Measurements from ENCODE around the gene GDF9. TPM values are rescaled to one million over a fixed set of nuclear protein-coding genes. Genes with fewer than 3 reads are reported as not detected.

The GDF9 gene
- total and polyA plus RNA-seq, 2 experiments from 2014 or later: 0.11 to 0.14 TPM

DNA sequence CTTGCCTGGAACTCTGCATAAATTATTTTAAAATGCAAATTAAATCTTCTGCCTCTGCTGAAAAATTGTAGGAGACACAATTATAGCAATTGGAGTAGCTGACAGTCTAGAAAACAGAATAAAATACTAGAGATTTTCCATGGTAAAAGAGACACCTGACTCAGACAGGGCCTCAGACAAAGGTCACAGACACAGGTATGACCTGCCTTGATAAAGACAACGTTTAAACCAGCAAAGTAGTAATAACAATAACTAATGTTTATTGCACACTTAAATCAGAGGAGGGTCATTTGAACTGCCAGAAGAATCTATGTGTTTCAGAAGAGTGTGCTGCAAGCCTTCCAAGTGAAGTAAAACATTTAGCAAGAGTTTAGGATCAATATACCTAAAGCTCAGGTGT lies 49.3 kb downstream of the GDF9 start (continued):
- TF ChIP-seq ZNF462 (CRISPR knock-in tag; IDR thresholded peaks at IDR 0.05): no peak
- TF ChIP-seq POLR2AphosphoS5 (IDR thresholded peaks at IDR 0.05; ENCODE audit: low read depth): no peak

GRCh38 chr5:132816554-132816953 lies 49.7 kb downstream of the GDF9 start:
- peaks cover 82% of the 10 kb centered on the region for H3K27me3 ChIP-seq (ENCODE audit: insufficient read depth)
- 0 out of 2 replicates have a peak, but pooled peaks cover 4% of the 10 kb centered on the region for H3F3A ChIP-seq (replicated peaks; ENCODE audit: low read depth)
- Mint-ChIP-seq H3K4me3 (no peak overlapping the region), H3K27me3 (ENCODE audit: insufficient read depth, low read depth, poor library complexity) (peaks cover 43% of the 10 kb centered on the region), H3K36me3 (ENCODE audit: low read depth) (peaks cover 3% of the 10 kb centered on the region; the same call in 1 of the 3 replicates), H3K4me1 (peaks cover 18% of the 10 kb centered on the region), H3K9me3 (peaks cover 3% of the 10 kb centered on the region; the same call in 1 of the 3 replicates), H3K27ac (no peak overlapping the region)
- no peak overlapping the region for H3K4me3 ChIP-seq
- no peaks in the 10 kb centered on the region for H3K9me2 ChIP-seq (ENCODE audit: insufficient read depth)
- no peak overlapping the region for H3K4me2 ChIP-seq
- no peak overlapping the region for H2AFZ ChIP-seq
- ATAC-seq (no peak), DNase-seq (ENCODE audit: low spot score) (no peak)
- H3K79me2 ChIP-seq (replicated peaks; ENCODE audit: insufficient read depth): no peaks in the 10 kb centered on the region
- peaks cover 6% of the 10 kb centered on the region for H4K20me1 ChIP-seq (replicated peaks; ENCODE audit: insufficient read depth)
- no peaks in the 10 kb centered on the region for H3K36me3 ChIP-seq (ENCODE audit: insufficient read depth)
- H3K27ac ChIP-seq (ENCODE audit: low read depth): no peak overlapping the region
- peaks cover 17% of the 10 kb centered on the region; the same call in 1 of the 2 replicates for H3K4me1 ChIP-seq (ENCODE audit: insufficient read depth)
- TF ChIP-seq, protein P1, sequence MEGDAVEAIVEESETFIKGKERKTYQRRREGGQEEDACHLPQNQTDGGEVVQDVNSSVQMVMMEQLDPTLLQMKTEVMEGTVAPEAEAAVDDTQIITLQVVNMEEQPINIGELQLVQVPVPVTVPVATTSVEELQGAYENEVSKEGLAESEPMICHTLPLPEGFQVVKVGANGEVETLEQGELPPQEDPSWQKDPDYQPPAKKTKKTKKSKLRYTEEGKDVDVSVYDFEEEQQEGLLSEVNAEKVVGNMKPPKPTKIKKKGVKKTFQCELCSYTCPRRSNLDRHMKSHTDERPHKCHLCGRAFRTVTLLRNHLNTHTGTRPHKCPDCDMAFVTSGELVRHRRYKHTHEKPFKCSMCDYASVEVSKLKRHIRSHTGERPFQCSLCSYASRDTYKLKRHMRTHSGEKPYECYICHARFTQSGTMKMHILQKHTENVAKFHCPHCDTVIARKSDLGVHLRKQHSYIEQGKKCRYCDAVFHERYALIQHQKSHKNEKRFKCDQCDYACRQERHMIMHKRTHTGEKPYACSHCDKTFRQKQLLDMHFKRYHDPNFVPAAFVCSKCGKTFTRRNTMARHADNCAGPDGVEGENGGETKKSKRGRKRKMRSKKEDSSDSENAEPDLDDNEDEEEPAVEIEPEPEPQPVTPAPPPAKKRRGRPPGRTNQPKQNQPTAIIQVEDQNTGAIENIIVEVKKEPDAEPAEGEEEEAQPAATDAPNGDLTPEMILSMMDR (conservative IDR thresholded peaks at IDR 0.05; ENCODE audit: low read depth in 2 of 2): no peak
